K562 (cell line): Measurements from ENCODE around the gene MLLT6.

Experiments
- CHD2 ChIP-seq: IDR thresholded peaks from 2 replicates; pipeline ENCODE4 v1.6.1; 2011; ENCODE audit warnings: low read depth, low read length
- CHD4 ChIP-seq: fragments of 200-600 bp; sonication (generic); IDR thresholded peaks from 3 replicates; pipeline ENCODE4 v1.6.1; 2012; ENCODE audit warnings: low read depth, mild to moderate bottlenecking, mixed read lengths, low read length, inconsistent platforms; ENCODE audit not compliant: insufficient read depth, insufficient replicate concordance, poor library complexity, severe bottlenecking
- CREM ChIP-seq: IDR thresholded peaks from 2 replicates; pipeline ENCODE4 v1.6.1; 2014; ENCODE audit warnings: antibody characterized with exemption, low read depth
- CTCF ChIP-seq, 3 experiments: IDR thresholded peaks in 2 of 3; conservative IDR thresholded peaks in 1 of 3; 2 replicates each; pipeline ENCODE4 v1.5.1; 2011 to 2012; ENCODE audit warnings: low read length in 3 of 3, mild to moderate bottlenecking in 3 of 3, control low read depth in 2 of 3, improper control_type of control experiment in 1 of 3, inconsistent platforms in 1 of 3, low read depth in 1 of 3, mixed read lengths in 1 of 3, moderate library complexity in 1 of 3; ENCODE audit not compliant: insufficient read depth in 2 of 3
- E2F5 ChIP-seq: sonication (generic); formaldehyde crosslinking; IDR thresholded peaks from 2 replicates; pipeline ENCODE4 v1.8.0; 2022; ENCODE audit warnings: mild to moderate bottlenecking, missing genetic modification reagents
- EZH2 ChIP-seq: IDR thresholded peaks from 2 replicates; pipeline ENCODE4 v1.6.1; 2012; ENCODE audit warnings: low read depth, mild to moderate bottlenecking, inconsistent platforms, low read length, borderline replicate concordance
- HDAC3 ChIP-seq: fragments of 450-650 bp; IDR thresholded peaks from 2 replicates; pipeline ENCODE4 v1.6.1; 2018; ENCODE audit warnings: borderline replicate concordance, mild to moderate bottlenecking, moderate library complexity; ENCODE audit not compliant: partially characterized antibody
- POLR3G ChIP-seq: IDR thresholded peaks from 2 replicates; pipeline ENCODE4 v1.6.1; 2011; ENCODE audit not compliant: insufficient read length, insufficient replicate concordance; ENCODE audit errors: extremely low read depth
- RBM39 ChIP-seq: fragments of 200-400 bp; formaldehyde crosslinking; optimal IDR thresholded peaks from 2 replicates; pipeline ENCODE3; 2018; ENCODE audit warnings: low read depth, low read length
- REST ChIP-seq, 2 experiments: fragments of 450-650 bp; formaldehyde crosslinking in 1 of 2; IDR thresholded peaks; 2 replicates each; pipeline versions ENCODE4 v1.4.0 to v1.6.1; 2014 to 2020; ENCODE audit warnings: mild to moderate bottlenecking in 2 of 2, borderline replicate concordance in 1 of 2, low read depth in 1 of 2
- TAF9B ChIP-seq: fragments of 450-650 bp; IDR thresholded peaks from 2 replicates; pipeline ENCODE4 v1.6.1; 2018; ENCODE audit warnings: mild to moderate bottlenecking; ENCODE audit not compliant: partially characterized antibody
- ZKSCAN8 ChIP-seq: fragments of 200-800 bp; sonication (Bioruptor generic); IDR thresholded peaks from 2 replicates; pipeline ENCODE4 v1.6.1; 2016; ENCODE audit warnings: missing genetic modification characterization, missing compliant biosample characterization
- ZNF778 ChIP-seq: fragments of 450-650 bp; formaldehyde crosslinking; IDR thresholded peaks from 2 replicates; pipeline ENCODE4 v1.4.0; 2020; ENCODE audit warnings: mild to moderate bottlenecking, moderate library complexity

DNA sequence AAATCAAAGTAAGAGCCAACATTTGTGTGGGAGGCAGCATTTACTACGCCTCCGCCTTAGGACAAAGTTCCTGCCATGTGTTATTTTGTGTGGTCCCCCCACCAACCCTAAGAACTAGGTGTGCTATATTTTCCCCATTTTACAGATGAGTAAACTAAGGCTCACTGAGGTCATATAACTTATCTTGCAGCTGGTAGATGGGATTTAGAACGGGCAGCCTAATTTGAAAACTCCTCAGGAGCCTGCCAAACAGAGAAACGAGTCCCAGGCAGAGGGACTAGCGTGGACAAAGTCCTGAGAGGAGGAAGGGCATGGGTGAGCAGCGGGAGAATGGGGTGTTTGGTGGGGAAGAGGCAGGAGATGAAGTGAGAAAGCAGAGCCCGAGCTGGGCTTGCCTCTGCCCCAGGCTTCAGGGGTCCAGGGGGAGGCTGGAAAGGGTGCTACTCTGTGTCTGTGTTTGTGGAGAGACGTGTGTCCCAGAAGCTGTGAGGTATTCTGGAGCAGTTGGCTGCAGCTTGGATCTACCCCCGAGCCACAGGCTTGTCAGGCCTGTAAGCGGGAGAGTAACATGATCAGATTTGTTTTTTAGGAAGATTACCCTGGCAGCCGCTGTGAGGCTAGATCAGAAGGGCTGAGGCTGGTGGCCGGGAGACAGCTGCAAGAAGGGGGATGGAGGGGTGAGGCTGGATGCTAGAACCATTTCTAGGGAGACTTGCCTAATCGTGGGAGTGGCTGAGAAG, 5.0 kb downstream of the MLLT6 start:
- no peak for TF ChIP-seq REST (IDR thresholded peaks at IDR 0.05; ENCODE audit: borderline replicate concordance)
- no peak for TF ChIP-seq REST (CRISPR knock-in tag; IDR thresholded peaks at IDR 0.05; ENCODE audit: low read depth)
- TF ChIP-seq TAF9B: no peak
- no peak for TF ChIP-seq CREM
- TF ChIP-seq POLR3G: no peak
- TF ChIP-seq ZNF778 (CRISPR knock-in tag): no peak
- TF ChIP-seq CTCF (IDR thresholded peaks at IDR 0.05 in 2 of 3, conservative IDR thresholded peaks at IDR 0.05 in 1 of 3; ENCODE audit: insufficient read depth in 2 of 3, low read depth in 1 of 3, low read length in 3 of 3): no peak
- TF ChIP-seq E2F5 (CRISPR knock-in tag): no peak
- no peak for TF ChIP-seq RBM39
- TF ChIP-seq ZKSCAN8: no peak
- TF ChIP-seq HDAC3: no peak
- no peak for TF ChIP-seq EZH2
- TF ChIP-seq CHD2: no peak
- TF ChIP-seq CHD4: no peak
